COLO829 (cell line): ENCODE data around the gene ITGAL.
A peak's percentile ranks its signal among the peaks of the same experiment; 100 is the strongest.

Experiments
- DNase-seq: peaks from one replicate; pipeline ENCODE4 v3.0.0; 2012; ENCODE audit warnings: low spot score

Gene ITGAL

DNA sequence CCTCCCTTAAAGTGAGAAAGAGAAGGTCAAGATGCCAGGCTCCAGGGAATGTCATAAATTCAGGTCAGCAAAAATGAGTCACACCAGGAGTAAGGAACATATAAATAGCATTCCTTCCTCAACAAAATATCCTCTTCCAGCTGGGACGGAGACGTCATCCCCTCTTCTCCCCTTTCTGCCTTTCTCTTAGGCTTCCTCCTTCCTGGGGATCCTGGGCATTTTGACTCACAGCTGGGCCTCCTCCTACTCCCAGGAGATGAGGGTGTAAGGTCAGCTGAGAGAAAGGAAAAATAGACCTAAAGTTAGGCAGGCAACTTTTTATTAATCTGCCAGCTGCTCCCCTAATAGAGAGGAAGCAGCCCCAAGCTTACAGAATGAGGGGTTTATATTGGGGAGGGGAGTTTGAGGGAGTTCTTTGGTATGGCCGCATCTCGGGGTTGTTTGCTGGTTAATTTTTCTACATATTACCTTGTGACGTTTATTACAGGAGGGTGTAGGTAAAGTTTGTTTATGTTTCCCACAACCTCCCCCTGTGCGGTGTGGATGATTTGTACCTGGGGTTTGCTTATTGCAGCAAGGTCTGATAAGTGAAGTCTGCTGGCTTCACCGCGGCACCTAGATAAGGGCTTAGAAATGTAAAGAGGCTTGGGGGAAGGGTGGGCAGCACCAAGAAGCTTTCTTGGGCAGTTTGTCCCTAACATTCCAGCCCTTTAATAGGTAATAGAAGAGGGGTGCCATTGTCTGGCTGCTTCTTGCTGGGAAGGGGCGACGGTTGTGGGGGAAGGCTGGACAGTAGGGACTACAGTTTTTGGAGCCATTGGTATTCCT lies 69.2 kb downstream of the ITGAL start:
- DNase-seq: no peak

GRCh38 chr16:30543067-30543466 lies 70.5 kb downstream of the ITGAL start:
- no peak for DNase-seq

GRCh38 chr16:30546115-30546514 lies 73.6 kb downstream of the ITGAL start:
- no peak for DNase-seq

DNA sequence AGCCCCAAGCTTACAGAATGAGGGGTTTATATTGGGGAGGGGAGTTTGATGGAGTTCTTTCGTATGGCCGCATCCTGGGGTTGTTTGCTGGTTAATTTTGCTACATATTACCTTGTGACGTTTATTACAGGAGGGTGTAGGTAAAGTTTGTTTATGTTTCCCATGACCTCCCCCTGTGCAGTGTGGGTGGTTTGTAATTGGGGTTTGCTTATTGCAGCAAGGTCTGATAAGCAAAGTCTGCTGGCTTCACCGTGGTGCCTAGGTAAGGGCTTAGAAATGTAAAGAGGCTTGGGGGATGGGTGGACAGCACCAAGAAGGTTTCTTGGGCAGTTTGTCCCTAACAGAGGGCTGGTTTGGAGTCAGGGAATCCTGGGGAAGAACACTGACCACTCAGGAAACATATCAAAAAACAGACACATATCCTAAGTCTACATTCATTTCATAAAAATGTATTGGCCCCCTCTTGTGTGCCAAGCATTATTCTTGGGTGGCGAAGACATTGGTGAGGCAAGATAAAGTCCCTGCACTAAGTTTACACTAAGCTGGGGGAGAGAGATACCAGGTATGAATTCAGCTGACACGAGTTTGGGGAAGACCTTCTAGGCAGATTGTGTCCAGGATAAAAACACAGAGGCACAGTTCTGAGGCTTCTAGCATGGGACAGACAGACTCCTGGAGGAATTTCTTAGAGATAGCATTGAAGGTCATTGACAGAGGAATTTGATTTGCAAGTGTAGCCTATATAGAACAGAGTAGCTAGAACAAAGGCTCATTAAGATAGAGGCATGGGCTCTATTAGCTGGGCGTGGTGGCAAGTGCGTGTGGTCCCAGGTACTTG lies 76.1 kb downstream of the ITGAL start:
- DNase-seq: no peak

GRCh38 chr16:30551781-30552180 lies 79.2 kb downstream of the ITGAL start:
- DNase-seq: no peak

- DNase-seq: no peak
Observed at GRCh38 chr16:30552956-30553355, 80.4 kb downstream of the ITGAL start.

DNA sequence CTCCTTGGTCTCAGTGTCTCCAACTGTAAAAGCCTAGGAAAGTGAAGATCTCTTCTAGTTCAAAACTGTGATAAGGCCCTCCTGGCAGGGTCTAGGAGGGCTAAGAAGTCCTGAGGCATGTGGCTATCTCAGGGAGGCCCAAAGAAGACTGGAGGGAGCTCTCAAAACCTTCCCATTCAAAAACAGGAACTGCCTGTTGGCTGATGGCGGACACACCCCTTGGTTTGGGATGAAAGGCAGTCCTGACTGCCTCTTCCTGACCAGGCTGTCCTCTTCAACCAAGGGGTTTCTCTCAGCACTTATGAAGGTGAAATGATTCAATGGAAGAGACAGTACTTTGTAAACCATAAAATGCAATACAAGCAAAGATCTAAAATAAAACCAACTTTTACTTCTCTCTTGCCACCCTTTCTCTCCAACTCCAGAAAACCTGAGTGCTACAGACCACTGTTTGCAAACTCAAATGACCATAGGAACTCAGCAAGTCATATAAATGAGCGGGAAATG lies 80.9 kb downstream of the ITGAL start:
- DNase-seq: no peak

GRCh38 chr16:30554557-30555314 lies 82.2 kb downstream of the ITGAL start:
- no peak for DNase-seq

DNA sequence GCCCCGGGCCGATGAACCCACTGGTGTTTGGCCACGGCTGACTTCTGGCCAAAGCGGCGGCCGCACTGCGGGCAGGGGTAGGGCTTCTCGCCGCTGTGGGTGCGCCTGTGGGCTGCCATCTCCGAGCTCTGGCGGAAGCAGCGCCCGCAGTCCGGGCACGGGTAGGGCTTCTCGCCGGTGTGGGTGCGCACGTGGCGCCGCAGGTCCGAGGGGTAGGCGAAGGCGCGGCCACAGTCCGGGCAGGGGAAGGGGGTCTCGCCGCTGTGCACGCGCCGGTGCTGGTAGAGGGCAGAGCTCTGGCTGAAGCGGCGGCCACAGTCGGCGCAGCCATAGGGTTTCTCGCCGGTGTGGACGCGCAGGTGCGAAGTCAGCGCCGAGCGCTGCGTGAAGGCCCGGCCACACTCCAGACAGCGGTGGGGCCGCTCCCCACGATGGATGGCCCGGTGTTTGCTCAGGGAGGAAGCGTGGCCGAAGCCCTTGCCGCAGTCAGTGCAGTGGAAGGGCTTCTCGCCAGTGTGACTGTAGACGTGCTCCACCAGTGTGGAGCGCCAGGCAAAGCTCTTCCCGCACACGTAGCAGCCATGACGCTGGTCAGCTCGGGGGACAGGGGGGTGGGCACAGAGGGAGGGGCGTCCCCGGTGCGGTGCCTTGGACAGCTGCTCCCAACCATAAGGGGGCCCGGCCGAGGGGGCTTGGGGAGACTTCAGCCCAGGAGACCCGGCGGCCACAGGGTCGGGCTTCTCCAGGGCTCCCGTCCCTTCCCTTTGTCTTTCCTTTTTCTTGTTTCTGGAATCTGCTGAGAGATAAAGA lies 83.0 kb downstream of the ITGAL start:
- DNase-seq: no peak

GRCh38 chr16:30556125-30556473 lies 83.6 kb downstream of the ITGAL start:
- DNase-seq: no peak

GRCh38 chr16:30557707-30557956 lies 85.1 kb downstream of the ITGAL start:
- DNase-seq: no peak

DNA sequence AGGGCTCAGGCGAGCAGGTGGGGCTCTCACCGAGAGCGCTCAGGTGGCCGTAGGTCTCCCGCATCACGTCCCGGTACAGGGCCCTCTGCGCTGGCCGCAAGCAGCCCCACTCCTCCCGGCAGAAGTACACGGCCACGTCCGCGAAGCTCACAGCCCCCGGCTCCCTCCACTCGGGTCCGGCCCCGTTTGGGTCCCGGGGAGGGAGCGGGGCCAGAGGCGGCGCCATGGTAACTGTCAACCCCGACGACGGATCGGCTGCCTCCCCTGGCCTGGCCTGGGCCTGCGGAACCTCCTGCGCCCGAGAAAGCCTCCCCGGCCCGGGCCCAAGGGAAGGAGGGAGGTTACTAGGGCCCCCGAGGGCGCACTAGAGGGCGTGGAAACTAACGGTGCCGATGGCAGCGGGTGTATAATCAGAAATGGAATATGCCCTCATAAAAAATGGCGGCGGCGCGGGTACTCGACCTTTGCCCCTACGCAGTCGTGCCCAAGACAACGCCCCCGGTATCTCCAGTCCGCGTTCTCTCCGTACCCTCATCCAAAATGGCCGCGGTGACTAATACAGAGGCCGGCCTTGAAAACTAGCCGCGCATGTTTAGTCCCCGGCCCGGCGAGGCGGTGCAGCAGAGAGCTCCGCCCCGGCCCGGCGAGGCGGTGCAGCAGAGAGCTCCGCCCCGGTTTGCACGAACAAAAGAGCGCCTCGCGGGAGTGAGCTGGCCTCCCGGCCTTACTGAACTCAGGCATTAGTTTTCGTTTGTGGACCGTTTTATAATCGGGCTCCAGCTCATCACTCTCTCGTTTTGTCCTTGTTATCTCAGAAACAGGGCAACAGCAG lies 85.6 kb downstream of the ITGAL start, which contains the start of gene ZNF764:
Gene ZNF764 (minus strand): TSS at position 418 of the 832 bp plus-strand sequence. CDS start 192 bp downstream, at position 226.
- DNase-seq: peak; percentile 95

DNA sequence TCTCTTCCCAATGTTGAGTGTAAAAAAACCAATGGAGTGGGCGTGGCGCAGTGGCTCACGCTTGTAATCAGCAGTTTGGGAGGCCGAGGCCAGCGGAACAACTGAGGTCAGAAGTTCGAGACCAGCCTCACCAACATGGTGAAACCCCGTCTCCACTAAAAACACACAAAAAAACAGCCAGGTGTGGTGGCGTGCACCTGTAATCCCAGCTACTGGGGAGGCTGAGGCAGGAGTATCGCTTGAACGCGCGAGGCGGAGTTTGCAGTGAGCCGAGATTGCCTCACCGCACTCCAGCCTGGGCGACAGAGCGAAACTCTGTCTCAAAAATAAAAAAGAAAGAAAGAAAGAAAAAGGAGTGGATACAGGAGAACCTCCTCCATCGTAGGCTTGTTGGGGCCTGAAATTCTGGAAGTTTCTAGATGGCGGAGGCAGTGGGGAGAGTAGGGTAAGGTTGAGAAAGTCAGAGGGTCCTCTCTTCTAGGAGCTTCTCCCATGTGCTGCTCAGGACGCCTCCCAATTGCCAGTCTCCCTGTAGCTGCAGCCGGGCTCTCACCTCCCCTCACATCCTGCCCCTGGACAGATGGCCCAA lies 86.3 kb downstream of the ITGAL start:
- DNase-seq: no peak

DNA sequence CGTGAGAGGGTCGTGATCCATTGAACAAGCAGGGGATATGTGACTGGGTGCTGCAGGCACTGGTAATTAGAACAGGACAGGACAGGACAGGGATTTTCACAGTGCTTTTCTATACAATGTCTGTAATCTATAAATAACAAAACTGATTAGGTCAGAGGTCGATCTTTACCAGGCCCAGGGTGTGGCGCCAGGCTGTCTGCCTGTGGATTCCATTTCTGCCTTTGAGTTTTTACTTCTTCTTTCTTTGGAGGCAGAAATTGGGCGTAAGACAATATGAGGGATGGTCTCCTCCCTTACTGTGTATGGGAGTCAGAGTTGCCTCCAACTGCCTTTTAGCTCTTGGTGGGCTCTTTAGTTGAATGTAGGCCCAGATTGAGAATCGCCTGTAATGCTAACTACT lies 87.1 kb downstream of the ITGAL start:
- no peak for DNase-seq

- no peak for DNase-seq
Observed at GRCh38 chr16:30561089-30561816, 88.7 kb downstream of the ITGAL start.

DNA sequence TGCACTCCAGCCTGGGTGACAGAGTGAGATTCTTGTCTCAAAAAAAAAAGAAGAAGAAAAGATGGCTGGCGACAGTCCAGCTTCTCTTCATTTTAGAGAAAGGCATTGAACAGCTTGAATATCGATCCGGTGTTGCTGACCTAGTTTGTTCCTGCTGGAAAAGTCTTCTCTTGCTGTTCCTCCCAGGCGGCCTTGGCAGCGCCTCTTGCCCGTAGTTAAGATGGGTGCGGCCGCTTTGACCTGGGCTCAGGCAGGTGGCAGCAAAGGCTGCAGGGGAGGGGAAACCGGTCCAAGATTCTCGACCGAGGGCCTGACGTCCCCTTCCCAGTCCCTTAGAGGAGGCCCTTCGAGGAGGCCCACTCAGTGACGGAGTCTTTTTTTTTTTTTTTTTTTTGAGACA lies 89.5 kb downstream of the ITGAL start:
- no peak for DNase-seq

GRCh38 chr16:30565526-30565925 lies 93.0 kb downstream of the ITGAL start:
- DNase-seq: no peak

DNA sequence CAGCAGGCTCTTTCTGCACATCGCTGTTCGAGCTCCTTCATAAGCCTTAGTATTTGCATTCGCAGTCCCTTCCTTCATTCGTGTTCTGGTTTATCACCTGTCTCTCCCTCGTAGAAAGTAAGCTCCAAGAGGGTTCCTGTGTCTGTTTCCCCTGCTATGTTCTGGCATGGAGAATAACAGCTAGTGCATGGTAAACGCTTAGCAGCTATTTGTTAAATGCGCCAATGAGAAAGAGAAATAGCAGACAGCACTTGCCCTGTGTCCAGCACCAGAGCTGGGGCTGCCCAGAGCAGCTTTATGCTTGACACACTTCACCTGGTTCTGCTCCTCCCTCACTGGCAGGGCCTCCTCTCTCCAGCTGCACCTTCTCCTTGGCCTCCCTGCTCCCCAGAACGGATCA lies 93.4 kb downstream of the ITGAL start:
- no peak for DNase-seq

DNA sequence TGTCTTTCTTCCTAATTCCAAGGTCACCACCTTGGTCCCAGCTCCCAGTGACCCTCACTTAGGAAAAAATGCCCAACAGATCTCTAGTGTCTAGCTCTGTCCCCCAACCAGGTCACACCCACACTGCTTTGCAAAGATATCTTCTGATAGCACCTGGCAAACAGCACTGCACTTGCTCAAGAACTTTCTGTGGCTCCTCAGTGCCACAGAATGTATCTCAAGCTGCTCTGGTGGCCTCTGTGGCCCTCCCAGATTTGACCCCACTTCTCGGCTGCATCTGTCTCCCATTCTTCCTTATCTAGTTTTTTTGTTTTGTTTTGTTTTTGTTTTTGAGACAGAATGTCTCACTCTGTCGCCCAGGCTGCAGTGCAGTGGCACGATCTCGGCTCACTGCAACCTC lies 94.0 kb downstream of the ITGAL start:
- DNase-seq: no peak
